Transverse colon (tissue), 4 donors: Measurements from ENCODE around the gene PRICKLE2.

ENCODE experiments used
- POLR2A ChIP-seq: fragments of 450-650 bp; IDR thresholded peaks from one replicate; pipeline ENCODE4 v1.6.1; 2016; ENCODE audit warnings: antibody characterized with exemption, mild to moderate bottlenecking, moderate library complexity
- POLR2AphosphoS5 ChIP-seq, 3 donors: sonication (generic); formaldehyde crosslinking; IDR thresholded peaks; one replicate each; pipeline ENCODE4 v1.6.1; 2016; ENCODE audit warnings: antibody characterized with exemption in 3 of 3
- TF ChIP-seq, protein P1 (sequence below), 5 experiments: fragments of 200-600 bp in 3 of 5; fragments of 450-650 bp in 2 of 5; sonication (generic) in 3 of 5; IDR thresholded peaks; 1 replicate in 2 of 5; 2 replicates in 3 of 5; pipeline ENCODE4 v1.5.1; 2016 to 2017; ENCODE audit warnings: antibody characterized with exemption in 5 of 5, inconsistent platforms in 3 of 5, mild to moderate bottlenecking in 2 of 5, moderate library complexity in 1 of 5

DNA sequence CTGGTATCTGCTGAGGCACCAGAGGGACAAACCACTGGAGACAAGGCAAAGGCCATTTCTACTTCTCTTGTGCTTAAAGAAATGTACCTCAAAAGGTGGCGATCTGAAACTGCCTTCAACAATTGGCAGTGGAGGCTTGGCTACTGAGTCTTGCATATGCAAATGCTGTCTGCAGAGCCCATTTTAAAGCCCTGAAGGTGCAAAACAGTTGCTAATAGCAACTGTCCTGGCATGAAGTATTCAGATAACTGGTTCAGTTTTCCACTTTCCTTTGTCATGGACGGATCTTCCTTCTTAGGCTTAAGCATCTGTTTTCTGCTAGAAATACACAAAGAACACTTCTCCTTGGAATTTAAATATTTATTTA, 130.6 kb downstream of the PRICKLE2 start:
- TF ChIP-seq, protein P1, sequence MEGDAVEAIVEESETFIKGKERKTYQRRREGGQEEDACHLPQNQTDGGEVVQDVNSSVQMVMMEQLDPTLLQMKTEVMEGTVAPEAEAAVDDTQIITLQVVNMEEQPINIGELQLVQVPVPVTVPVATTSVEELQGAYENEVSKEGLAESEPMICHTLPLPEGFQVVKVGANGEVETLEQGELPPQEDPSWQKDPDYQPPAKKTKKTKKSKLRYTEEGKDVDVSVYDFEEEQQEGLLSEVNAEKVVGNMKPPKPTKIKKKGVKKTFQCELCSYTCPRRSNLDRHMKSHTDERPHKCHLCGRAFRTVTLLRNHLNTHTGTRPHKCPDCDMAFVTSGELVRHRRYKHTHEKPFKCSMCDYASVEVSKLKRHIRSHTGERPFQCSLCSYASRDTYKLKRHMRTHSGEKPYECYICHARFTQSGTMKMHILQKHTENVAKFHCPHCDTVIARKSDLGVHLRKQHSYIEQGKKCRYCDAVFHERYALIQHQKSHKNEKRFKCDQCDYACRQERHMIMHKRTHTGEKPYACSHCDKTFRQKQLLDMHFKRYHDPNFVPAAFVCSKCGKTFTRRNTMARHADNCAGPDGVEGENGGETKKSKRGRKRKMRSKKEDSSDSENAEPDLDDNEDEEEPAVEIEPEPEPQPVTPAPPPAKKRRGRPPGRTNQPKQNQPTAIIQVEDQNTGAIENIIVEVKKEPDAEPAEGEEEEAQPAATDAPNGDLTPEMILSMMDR (IDR thresholded peaks at IDR 0.05), result no peak
- TF ChIP-seq POLR2A (no peak), POLR2AphosphoS5 (IDR thresholded peaks at IDR 0.05) (no peak)
